RCC 7860 (cell line): Measurements from ENCODE around the gene BPIFB4.

ENCODE experiments used
- DNase-seq: peaks from one replicate; pipeline ENCODE4 v3.0.0-alpha.2; 2015; ENCODE audit warnings: low spot score
- FAIRE-seq: peaks from 2 replicates; lab custom pipeline; 2012; peaks lifted over from hg19 to GRCh38; lab: Jason Lieb, UNC

BPIFB4 gene

DNA sequence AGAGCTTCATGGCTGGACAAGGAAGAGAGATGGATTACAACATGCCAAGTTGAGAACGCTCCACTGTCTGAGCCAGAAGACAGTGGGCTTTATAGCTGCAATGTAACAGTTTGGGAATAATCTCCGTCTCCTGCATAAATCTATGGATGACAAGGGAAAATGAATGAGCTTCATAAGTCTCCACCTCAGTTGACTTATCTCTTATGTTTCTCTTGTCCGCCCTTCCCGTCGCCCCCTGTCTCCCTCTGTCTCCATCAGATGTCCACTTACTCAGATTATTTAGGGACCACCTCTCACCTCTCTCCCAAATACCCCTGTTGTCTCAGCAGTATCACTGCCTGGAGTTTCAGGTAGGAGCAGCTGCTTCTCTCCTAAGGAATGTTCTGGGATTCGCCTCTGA is 74.8 kb downstream of the BPIFB4 start:
- DNase-seq = no peak
- FAIRE-seq = no peak

DNA sequence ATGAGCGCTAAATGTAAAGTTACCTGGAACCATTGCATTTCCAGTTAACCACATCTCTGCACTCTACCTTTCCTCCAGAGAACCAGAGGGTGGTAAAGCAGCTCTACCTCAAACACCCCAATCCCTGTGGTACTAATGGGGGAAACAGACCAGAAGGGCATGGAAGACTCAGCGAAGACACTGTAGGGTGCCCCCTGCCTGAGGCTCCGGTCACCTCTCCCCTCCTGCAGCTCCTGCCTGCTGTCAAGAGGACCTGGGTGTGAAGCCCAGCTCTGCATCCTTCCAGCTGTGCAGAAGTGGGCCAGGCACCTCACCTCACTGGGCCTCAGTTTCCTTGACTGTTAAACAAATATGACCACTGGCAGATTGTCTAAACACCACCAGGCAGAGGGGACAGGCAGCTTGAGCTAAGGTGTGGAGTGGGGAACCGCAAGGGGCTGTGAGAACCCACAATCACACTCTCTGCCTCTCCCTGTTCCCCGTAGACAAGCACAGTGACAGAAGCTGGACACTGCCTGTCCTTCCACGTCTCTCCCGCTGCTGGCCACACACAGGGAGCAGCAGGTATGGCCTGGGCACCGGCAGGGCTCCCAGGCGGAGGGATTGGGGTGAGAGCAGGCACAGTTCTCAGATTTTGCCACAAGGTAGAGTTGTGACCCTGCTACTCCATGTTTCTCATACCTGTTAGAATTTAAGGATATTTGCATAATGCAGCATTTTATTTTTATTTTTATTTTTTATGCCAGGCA is 79.4 kb downstream of the BPIFB4 start:
- FAIRE-seq (no peak), DNase-seq (no peak)

DNA sequence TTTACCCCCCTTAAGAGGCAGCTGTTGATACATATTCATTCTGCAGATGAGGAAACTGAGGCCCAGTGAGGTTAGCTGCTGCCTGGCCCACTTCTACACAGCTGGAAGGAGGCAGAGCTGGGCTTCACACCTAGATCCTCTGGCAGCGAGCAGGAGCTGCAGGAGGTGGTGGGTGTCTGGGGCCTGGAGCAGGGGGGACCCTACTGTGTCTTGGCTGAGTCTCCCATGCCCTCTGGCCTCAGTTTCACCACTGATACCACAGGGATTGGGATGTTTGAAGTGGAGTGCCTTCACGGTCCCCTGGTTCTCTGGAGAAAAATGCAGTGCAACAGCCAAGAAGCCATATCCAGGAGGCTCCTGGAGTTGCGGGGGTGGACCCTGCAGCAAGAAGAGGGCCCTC is 80.3 kb downstream of the BPIFB4 start:
- FAIRE-seq (no peak), DNase-seq (no peak)

DNA sequence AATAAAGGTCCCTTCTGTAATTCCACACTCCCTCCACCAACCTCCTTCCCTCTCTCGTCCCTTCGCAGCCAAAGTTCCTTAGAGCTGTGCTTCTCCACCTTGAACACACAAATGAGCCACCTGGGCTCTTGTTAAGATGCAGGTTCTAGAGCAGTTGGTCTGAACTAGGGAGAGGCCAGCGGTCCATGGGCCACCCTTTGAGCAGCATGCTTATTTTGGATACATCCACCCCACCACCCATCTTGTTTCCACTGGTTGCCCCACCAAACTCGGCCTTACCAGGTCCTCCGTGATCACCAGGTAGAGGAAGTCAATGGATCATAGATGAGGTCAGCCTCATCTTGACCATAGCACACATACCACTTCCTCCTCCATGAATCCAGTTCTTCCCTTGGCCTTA is 81.2 kb downstream of the BPIFB4 start:
- FAIRE-seq (no peak), DNase-seq (no peak)
